ENCODE data around the gene SFTPD. TPM values are rescaled to one million over a fixed set of nuclear protein-coding genes. Genes with fewer than 3 reads are reported as not detected.

The SFTPD gene
- total and polyA plus RNA-seq, 2 of the 13 experiments (the other 11 are each of a cell fraction or from before 2014, with no cell fraction given), result not detected

DNA sequence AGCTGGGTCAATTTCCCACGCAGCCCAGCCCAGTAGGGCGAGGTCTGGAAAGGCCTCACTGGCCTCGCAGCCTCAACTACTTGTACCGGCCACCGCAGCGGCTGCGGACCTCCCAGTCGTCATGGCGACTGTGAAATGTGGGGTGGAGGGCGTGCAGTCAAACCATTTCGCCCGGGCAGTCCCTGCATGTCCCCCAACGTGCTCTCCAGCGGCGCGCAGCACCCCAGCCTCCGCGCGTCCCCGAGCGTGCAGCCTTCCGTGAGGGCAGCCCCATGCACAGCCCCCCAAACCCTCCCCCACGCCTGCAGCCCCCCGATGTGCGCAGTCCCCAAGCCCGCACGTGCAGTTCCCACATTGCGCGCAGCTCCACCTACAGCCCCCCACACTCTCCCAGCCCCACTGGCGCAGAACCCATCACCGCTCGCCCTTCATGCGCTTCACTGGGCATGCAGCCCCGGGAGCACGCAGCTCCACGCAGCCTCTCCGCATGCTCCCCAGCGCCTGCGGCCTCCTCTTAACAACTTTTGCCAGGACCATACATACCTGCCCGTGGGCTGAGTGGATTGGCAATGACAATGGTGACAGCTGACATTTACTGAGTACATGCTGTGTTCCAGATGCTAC is 34.5 kb upstream of the SFTPD start:
- no TSS peak for BruUV-seq (replicated peaks)

More for the DNA sequence above, 34.5 kb upstream of the SFTPD start:
- TF ChIP-seq ZNF207 (IDR thresholded peaks at IDR 0.05; ENCODE audit: borderline replicate concordance) (no peak), ZNF557 (CRISPR knock-in tag; IDR thresholded peaks at IDR 0.05) (no peak), MAFK (conservative IDR thresholded peaks at IDR 0.05 in 1 of 2, IDR thresholded peaks at IDR 0.05 in 1 of 2; ENCODE audit: low read length in 2 of 2) (no peak), ZNF549 (CRISPR knock-in tag; IDR thresholded peaks at IDR 0.05) (no peak), ETV5 (CRISPR knock-in tag; IDR thresholded peaks at IDR 0.05; ENCODE audit: borderline replicate concordance) (no peak), JDP2 (CRISPR knock-in tag; IDR thresholded peaks at IDR 0.05; ENCODE audit: borderline replicate concordance) (no peak), DR1 (CRISPR knock-in tag; IDR thresholded peaks at IDR 0.05) (no peak), POLR2G (IDR thresholded peaks at IDR 0.05; ENCODE audit: low read depth, low read length) (no peak), ZNF121 (CRISPR knock-in tag; IDR thresholded peaks at IDR 0.05) (no peak), ZNF17 (CRISPR knock-in tag; IDR thresholded peaks at IDR 0.05) (no peak), ZNF20 (CRISPR knock-in tag; IDR thresholded peaks at IDR 0.05) (no peak), ZNF562 (CRISPR knock-in tag; IDR thresholded peaks at IDR 0.05; ENCODE audit: borderline replicate concordance) (no peak)
- TF ChIP-seq, protein P1, sequence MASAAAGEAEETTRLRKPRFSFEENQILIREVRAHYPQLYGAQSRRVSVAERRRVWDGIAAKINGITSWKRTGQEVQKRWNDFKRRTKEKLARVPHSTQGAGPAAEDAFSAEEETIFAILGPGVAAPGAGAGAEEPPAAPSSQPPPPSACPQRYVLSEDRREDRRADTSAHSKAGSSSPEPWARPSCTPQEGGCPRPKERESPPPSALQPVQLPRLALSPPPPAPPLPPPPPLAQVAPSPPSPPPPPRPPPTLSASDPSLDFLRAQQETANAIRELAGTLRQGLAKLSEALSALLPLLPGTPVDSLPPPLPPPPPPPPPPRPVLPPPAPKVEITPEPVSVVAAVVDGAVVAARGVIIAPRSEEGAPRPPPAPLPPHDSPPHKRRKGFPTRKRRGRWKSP (CRISPR knock-in tag; IDR thresholded peaks at IDR 0.05), result no peak
- TF ChIP-seq, protein P2, sequence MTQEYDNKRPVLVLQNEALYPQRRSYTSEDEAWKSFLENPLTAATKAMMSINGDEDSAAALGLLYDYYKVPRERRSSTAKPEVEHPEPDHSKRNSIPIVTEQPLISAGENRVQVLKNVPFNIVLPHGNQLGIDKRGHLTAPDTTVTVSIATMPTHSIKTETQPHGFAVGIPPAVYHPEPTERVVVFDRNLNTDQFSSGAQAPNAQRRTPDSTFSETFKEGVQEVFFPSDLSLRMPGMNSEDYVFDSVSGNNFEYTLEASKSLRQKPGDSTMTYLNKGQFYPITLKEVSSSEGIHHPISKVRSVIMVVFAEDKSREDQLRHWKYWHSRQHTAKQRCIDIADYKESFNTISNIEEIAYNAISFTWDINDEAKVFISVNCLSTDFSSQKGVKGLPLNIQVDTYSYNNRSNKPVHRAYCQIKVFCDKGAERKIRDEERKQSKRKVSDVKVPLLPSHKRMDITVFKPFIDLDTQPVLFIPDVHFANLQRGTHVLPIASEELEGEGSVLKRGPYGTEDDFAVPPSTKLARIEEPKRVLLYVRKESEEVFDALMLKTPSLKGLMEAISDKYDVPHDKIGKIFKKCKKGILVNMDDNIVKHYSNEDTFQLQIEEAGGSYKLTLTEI (CRISPR knock-in tag; conservative IDR thresholded peaks at IDR 0.05), result no peak
- TF ChIP-seq, protein P3, sequence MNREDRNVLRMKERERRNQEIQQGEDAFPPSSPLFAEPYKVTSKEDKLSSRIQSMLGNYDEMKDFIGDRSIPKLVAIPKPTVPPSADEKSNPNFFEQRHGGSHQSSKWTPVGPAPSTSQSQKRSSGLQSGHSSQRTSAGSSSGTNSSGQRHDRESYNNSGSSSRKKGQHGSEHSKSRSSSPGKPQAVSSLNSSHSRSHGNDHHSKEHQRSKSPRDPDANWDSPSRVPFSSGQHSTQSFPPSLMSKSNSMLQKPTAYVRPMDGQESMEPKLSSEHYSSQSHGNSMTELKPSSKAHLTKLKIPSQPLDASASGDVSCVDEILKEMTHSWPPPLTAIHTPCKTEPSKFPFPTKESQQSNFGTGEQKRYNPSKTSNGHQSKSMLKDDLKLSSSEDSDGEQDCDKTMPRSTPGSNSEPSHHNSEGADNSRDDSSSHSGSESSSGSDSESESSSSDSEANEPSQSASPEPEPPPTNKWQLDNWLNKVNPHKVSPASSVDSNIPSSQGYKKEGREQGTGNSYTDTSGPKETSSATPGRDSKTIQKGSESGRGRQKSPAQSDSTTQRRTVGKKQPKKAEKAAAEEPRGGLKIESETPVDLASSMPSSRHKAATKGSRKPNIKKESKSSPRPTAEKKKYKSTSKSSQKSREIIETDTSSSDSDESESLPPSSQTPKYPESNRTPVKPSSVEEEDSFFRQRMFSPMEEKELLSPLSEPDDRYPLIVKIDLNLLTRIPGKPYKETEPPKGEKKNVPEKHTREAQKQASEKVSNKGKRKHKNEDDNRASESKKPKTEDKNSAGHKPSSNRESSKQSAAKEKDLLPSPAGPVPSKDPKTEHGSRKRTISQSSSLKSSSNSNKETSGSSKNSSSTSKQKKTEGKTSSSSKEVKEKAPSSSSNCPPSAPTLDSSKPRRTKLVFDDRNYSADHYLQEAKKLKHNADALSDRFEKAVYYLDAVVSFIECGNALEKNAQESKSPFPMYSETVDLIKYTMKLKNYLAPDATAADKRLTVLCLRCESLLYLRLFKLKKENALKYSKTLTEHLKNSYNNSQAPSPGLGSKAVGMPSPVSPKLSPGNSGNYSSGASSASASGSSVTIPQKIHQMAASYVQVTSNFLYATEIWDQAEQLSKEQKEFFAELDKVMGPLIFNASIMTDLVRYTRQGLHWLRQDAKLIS (CRISPR knock-in tag; IDR thresholded peaks at IDR 0.05), result no peak
- TF ChIP-seq, protein P4, sequence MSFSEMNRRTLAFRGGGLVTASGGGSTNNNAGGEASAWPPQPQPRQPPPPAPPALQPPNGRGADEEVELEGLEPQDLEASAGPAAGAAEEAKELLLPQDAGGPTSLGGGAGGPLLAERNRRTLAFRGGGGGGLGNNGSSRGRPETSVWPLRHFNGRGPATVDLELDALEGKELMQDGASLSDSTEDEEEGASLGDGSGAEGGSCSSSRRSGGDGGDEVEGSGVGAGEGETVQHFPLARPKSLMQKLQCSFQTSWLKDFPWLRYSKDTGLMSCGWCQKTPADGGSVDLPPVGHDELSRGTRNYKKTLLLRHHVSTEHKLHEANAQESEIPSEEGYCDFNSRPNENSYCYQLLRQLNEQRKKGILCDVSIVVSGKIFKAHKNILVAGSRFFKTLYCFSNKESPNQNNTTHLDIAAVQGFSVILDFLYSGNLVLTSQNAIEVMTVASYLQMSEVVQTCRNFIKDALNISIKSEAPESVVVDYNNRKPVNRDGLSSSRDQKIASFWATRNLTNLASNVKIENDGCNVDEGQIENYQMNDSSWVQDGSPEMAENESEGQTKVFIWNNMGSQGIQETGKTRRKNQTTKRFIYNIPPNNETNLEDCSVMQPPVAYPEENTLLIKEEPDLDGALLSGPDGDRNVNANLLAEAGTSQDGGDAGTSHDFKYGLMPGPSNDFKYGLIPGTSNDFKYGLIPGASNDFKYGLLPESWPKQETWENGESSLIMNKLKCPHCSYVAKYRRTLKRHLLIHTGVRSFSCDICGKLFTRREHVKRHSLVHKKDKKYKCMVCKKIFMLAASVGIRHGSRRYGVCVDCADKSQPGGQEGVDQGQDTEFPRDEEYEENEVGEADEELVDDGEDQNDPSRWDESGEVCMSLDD (CRISPR knock-in tag; IDR thresholded peaks at IDR 0.05; ENCODE audit: borderline replicate concordance), result no peak
- intact Hi-C loops (cut with micrococcal nuclease; ENCODE audit: unreplicated experiment), result no loop called here
- Histone ChIP-seq H3K79me2 (ENCODE audit: insufficient read depth, low read length) (no peaks in the 10 kb centered on the region), H3K9ac (ENCODE audit: insufficient read depth, low read depth, low read length) (no peak overlapping the region), H3K36me3 (replicated peaks in 1 of 2; ENCODE audit: control insufficient read depth in 1 of 2, insufficient read depth in 2 of 2, low read length in 2 of 2) (no peaks in the 10 kb centered on the region), H3K4me3 (replicated peaks in 1 of 3; ENCODE audit: insufficient read depth in 1 of 3, low read depth in 2 of 3, low read length in 3 of 3) (no peak overlapping the region), H2AFZ (ENCODE audit: low read length) (no peak overlapping the region), H3K4me1 (ENCODE audit: insufficient read depth, low read length) (no peaks in the 10 kb centered on the region), H3K27me3 (ENCODE audit: control insufficient read depth in 1 of 2, insufficient read depth in 2 of 2, low read length in 2 of 2) (peaks cover 0 to 47% of the 10 kb centered on the region in 2 experiments; a peak in 3 of 5 replicates), H3K27ac (ENCODE audit: extremely low read length, insufficient read depth, low read length) (no peak overlapping the region), H4K20me1 (ENCODE audit: insufficient read depth, low read length) (no peaks in the 10 kb centered on the region), H3K4me2 (ENCODE audit: low read depth, low read length) (no peak overlapping the region), H3K9me3 (ENCODE audit: low read length) (no peaks in the 10 kb centered on the region)
- CTCF ChIA-PET (ENCODE audit: low intra/inter-chr PET ratio, low total read pairs), result no interaction called here
- WGBS (ENCODE audit: low lambda C conversion rate), result 79% methylated on average over 33 of the region's 40 CpGs
- POLR2A ChIA-PET, result no interaction called here
- FAIRE-seq (no peak), ATAC-seq (no peak), DNase-seq (ENCODE audit: low spot score) (no peak)
- in situ Hi-C loops (cut with HindIII; ENCODE audit: extremely low pct_ligation_motif_present, low pct_unique_long_range_greater_than_20kb), result no loop called here
